HG02840 (cell line): ENCODE results near the gene NOD1.
"Not testable (repeated sequence)": the region's sequence is repeated elsewhere in the genome, so short reads cannot be mapped to it uniquely, and the experiment has no call there.

ENCODE experiments used
- ATAC-seq: cut with Tn5 transposase; IDR thresholded peaks from one replicate; pipeline ENCODE4 v1.9.1; 2021; ENCODE audit warnings: mild to moderate bottlenecking, moderate library complexity, moderate number of reproducible peaks; ENCODE audit not compliant: unreplicated experiment, low FRiP score

The NOD1 gene

DNA sequence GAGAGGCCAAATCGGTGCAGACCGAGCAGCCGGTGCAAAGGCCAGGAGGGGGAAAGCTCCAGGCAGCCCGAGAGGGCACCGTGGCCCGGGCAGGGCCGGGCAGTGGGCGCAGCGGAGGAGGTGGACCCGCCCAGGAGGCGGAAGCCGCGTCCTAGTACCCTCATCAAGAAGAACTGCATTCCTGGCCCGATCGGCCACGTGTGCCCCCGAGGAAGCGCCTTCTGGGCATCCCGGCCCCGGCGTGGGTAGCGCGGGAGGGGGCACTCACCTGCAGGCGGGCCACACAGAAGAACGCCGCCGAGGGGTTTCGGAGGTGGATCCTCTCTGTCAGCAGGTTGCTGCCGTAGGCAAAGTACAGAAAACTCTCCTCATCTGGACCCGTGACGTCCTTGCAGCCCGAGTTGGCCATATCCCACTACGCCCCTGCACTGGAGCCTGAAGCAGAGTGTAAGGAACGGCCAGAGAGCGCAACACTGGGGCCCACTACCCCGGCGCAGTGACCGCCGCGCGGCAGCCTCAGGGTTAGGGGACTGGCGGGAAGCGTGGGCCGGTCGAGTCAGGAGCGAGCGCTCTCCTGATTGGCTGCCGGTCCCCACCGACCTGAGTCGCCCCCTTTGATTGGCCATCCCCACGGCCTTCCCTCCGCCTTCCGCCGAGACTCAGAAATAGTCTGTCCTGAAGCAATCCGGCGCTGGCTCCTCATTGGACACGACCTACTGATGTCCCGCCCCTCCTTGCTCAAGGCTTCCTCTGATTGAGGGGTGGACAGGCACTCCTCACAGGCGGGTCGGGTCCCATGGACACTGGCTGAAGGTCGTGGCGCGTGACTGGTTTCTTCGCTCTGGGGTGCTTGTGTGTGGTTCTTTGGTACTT lies 26.0 kb upstream of the NOD1 start, which contains the start of gene GGCT:
Gene GGCT, minus strand, starts transcription at position 529 of the 873 bp plus-strand sequence. Its CDS starts 120 bp downstream, at position 409.
- peak; percentile 99 for ATAC-seq

DNA sequence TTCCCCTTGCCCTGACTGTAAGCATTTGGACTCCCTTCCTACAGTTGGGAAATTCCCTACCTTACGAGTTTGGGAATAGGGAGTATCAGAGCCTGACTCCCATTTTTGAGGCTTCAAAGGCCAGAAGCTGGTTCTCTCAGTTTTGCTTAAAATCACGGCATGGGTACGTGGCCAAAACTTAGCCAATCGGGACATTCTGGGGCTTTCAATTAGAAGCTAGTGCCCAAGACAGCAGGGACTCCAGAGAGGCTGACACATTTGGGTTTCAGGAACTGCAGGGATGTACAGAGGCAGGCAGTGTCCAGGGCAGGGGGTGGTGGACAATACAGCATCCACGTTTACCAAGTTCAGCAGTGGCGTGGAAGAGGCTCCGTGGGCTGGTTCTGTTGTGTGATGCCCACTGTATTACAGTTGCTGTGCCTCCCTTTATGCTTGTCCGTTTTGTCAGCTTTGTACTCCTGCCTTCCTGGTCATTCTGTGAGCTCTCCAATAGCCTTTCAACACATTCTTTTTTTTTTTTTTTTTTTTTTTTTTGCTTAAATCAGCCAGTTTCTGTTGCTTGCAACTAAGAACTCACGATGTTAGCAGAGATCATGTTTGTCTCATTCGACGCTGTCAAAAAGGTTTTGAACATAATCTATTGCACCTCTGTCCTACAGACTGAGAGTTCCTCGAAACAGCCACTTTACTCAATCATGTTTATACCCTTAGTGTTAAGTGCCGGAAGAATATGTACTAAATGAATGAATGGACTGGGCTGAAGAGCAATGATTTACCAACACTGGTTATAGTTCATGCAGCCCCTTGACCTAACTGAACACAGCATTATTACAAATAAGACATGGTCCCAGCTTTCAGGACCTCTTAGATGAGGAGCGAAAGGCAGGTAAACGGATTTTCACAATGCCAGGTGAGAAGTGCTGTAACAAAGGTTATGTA lies 25.0 kb upstream of the NOD1 start:
- ATAC-seq: no peak

DNA sequence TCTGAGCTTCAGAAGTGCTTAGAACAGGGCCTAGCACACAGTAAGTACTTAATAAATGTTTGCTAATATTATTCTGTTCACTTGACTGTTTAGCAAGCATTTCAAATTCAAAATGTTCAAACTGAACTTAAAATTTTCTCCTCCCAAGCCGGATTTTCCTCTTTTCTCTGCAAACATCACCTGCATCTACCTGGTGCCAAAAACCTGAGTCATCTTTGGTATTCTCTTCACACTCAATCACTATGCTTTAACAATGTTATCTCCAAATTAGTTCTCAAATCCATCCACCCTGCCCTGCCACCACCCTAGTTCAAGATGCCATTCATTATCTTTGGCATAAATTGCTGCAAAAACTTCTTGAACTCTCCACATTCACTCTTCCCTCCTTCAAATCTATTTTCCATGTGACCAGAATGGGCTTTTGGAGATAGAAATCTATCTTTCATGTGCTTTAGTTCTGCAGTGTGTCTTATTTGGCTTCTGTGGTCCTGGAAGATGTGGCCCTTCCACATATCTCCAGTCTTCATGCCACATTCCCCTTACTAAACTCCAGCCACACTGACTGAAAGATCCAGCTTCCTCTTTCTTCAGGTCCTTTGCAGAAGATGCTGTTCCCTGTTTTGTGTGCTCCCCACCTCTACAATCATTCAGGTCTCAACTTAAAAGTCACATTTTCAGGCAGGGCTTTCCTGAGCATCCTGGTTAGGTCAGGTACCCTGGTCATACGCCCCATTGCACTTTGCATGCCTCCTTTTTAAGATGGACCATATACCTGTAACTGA lies 24.1 kb upstream of the NOD1 start:
- no peak for ATAC-seq

DNA sequence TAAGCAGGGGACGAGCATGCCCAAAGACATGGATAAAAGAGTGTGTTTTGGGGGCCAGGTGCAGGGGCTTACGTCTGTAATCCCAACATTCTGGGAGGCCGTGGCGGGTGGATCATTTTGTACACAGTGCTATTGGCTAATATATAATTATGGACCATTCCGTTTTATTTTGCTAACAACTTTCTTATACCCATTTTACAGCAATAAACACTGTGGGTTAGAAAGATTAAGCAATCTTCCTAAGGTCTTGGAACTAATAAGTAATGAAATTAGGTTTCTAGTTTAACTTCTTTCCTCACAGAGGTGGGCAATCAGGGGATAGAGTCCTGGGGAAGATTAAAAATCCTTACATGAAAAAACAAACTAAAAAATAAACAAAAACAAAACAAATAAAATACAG lies 22.7 kb upstream of the NOD1 start:
- ATAC-seq: no peak

DNA sequence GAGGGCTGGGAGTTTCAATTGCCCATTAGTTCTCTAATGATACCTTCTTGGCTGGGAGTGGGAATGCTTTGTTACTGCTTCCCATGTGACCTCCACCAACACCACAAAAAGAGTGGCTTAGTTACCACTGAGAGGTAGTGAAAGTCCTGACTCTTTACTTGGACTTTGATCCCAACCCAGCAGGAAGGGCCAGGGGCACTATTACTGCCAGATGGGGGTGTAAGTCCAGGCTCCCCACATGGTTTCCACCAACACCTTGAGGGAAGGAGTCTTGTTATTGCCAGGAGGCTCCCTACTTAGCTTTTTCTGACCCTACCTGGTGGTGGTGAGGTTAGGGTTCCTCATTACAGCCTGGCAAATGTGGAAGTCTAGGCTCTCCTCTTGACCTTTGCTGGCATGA lies 14.6 kb upstream of the NOD1 start:
- no peak for ATAC-seq

DNA sequence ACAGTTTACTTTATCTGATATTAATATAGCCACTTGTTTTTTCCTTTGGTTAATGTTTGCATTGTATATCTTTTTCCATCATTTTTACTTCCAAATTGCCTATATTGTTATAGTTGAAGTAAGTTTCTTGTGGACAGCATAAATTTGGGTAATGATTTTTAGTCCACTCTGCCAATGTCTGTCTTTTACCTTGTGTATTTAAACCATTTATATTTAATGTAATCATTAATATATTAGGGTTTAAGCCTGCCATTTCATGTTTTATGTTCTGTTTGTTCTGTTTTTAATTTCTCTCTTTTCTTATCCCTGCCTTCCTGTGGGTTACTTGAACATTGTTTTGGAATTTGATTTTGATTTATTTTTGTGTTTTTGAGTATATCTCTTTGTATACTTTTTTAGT lies 12.8 kb upstream of the NOD1 start:
- ATAC-seq: no peak

DNA sequence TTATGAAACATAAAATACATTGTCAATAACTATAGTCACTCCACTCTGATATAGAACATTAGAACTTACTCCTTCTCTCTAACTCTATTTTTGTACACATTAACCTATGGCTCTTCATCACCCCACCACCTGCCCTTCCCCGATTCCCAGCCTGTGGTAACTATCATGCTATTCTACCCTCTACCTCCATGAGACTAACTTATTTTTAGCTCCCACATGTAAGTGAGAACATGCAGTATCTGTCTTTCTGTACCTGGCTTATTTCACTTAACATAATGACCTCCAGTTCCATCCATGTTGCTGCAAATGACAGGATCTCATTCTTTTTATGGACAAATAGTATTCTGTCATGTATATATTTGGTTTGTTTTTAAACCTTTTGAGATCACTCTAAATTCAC lies 8.8 kb upstream of the NOD1 start:
- ATAC-seq: no peak

DNA sequence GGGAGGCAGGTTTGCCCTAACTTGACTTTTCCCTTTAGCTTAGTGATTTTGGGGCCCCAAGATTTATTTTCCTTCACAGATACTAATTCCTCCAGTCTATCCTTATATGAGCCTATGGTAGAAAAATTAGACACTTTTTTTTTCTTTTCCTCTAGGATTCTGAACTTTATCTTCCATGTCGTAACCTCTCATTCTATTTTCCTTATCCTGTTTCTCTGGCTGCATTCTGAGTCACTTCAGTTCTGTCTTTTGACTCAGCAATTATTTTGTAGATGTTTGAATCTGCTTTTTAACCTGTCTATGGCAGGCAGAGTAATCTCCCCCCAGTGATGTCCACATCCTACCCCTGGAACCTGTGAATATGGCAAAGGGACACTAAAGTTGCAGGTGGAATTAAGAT lies 7.1 kb upstream of the NOD1 start:
- no peak for ATAC-seq

DNA sequence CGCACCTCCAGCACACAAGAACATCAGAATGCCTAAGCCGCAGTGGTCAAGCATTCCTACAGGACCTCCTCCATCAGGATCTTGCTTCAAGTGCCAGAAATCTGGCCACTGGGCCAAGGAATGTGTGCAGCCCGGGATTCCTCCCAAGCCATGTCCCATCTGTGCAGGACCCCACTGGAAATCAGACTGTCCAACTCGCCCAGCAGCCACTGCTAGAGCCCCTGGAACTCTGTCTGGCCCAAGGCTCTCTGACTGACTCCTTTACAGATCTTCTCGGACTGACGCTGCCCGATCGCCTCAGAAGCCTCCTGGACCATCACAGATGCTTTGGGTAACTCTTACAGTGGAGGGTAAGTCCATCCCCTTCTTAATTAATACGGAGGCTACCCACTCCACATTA lies 2.8 kb upstream of the NOD1 start:
- not testable (repeated sequence) for ATAC-seq

DNA sequence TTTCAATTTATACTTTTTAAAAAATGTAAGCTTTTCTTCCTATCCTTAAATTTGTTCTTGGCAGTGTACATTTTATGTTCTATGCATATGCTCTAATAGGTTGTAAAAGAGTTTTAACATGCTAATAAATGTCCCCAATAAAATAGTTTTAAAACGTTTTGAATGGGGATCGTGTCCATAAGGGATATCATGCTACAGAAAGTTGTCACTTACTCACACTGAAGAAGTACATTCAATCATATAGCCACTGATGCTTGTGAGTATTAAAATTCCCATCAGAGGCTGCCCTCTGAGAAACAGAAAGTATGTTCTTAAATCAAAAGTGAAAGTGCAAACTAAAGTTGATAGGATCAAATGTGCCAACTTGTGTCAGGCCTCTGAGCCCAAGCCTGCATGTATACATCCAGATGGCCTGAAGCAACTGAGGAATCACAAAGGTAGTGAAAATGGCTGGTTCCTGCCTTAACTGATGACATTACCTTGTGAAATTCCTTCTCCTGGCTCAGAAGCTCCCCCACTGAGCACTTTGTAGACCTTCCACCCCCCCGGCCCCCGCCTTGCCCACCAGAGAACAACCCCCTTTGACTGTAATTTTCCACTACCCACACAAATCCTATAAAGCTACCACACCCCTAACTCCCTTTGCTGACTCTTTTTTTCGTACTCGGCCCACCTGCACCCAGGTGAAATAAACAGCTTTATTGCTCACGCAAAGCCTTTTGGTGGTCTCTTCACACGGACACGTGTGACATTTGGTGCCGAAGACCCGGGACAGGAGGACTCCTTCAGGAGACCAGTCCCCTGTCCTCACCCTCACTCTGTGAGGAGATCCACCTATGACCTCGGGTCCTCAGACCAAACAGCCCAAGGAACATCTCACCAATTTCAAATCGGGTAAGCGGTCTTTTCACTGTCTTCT lies 877 bp upstream of the NOD1 start:
- no peak for ATAC-seq

DNA sequence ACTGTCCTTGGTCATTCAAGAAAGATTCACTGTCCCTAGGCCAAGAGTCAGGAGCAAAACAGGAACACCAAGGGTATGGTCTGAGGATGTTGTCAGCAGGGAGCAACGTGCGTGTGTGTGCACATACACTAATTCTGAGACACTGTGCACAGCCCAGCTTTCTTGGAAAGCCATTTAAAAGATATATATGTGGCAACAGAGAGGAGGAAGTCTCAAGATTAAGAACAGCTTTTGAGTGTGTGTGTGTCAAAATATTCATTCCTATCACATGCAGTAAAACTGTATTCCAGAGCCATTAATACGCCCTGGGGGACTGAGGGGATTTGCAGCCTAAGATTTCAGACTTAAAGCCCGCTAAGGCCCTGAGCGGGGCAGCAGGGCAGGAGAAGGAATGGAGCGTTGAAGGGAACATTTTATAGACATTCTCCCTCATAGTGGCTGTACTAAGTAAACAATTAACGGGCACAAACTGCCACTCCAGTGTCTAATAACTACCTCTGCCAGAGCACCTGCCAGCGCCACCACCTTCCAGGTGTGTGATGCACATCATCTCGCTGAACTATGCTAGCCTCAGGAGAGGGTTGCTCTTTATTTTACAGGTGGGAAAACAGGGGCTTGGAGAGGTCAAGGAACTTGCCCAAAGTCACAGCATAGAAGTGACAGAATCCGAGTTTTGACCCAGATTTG lies 2.0 kb downstream of the NOD1 start:
- ATAC-seq: no peak

DNA sequence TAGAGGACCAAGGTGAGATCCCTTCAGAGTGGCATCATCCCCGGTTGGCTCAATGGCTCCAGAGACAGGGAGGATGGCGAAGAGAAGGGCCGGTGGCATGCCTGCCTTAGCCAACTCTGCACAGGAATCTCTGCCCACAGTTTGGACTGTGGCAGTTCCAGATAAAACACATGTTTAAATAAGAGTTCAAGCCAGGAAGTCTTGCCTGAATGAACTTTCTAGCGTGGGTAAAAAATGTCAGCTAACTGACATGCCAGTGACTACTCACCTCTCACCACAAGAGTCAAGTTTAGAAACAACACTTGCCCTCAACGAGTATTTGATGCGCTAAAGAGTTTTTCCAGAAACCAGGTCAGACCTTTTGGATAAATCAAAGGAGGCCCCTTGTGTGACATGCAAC lies 3.0 kb downstream of the NOD1 start:
- ATAC-seq: no peak

DNA sequence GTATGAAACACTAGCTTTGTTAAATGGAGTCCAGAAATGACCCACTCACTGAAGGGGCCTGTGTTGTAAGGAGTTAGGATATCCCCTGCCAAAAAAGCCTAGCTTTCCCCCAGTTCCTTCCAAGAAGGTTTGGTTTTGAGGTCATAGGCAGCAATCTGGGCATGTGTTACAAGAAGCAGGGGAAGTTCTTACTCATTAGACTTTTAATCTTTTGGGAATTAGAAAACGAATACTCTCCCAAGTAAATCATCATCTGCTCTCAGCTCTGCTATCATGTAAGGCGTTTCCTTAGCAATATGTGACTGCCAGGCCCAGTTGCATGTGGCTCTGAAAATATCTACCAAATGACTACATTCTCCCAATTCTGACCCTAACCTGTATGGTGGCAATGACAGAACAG lies 3.7 kb downstream of the NOD1 start:
- no peak for ATAC-seq

DNA sequence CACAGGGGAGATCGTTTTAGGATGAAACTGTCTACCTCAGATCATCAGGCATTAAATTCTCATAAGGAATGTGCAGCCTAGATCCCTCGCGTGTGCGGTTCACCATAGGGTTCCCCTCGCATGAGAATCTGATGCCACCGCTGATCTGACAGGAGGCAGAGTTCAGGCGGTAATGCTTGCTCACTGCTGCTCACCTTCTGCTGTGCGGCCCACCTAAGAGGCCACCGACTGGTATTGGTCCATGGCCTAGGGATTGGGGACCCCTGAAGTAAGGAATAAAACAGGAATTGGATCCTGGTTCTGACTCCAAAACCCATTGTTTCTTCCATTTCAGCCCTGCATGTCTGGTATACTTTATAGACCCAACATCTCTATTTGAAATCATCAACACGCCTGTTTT lies 4.1 kb downstream of the NOD1 start:
- ATAC-seq: no peak

DNA sequence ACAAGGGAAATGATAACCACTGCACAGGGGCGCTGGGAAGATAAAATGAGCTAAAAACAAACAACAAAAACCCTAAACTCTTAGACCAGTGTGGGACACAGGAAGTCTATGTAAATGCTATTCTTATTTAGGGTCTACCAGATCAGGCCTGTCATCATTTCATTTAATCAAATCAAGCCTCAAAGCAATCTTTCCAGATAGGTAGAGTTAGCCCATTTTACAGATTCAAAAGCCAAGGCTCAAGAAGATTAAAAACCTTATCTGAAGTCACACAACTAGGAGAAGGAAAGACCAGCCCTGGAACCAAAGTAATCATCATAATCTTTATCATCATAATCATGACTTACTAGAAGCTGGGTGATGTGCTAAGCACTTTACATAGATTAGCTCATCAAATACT lies 4.7 kb downstream of the NOD1 start:
- no peak for ATAC-seq

DNA sequence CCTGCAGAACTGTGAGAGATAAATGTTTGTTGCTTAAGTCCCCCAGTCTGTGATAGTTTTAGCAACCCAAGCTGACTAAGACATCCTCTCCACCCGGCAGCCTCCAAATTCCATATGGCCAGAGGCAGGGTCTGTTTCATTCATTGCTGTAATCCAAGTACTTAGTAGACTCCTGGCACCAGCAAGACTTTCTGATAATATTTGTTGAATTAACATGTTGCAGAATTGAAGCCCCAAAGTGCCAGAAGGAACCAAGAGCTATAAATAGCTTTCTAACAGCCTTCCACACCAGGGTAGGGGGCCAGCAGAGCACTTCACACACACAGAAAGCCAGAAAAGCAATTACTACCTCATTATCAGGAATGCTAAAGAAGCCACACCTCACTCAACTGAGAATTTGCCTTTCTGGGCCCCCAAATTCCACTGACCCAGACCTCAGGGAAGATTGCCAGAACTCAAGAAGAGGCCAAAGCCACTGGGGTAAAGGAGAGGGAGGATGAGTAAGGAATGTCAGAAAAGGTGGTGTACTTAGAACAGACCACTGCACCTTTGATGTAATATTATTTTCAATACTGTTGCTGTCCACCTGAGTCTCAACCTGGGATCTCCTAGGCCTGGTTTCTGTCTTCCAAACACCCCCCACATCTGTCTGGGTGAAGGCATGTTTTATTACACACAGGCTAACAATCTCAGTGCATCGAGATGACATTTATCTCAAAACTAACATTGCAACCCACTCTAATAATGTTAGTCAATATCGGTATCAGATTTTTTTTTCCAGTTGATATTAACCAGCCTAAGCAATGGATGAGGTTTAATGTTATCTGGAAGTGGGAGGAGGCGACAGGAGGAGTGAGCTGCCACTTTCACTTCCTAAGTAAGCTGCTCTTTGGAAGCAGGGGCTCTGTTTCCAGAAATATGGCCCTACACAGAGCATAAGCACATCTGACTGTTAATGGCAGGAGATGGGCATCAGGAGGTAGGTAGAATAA lies 5.5 kb downstream of the NOD1 start:
- ATAC-seq: no peak

DNA sequence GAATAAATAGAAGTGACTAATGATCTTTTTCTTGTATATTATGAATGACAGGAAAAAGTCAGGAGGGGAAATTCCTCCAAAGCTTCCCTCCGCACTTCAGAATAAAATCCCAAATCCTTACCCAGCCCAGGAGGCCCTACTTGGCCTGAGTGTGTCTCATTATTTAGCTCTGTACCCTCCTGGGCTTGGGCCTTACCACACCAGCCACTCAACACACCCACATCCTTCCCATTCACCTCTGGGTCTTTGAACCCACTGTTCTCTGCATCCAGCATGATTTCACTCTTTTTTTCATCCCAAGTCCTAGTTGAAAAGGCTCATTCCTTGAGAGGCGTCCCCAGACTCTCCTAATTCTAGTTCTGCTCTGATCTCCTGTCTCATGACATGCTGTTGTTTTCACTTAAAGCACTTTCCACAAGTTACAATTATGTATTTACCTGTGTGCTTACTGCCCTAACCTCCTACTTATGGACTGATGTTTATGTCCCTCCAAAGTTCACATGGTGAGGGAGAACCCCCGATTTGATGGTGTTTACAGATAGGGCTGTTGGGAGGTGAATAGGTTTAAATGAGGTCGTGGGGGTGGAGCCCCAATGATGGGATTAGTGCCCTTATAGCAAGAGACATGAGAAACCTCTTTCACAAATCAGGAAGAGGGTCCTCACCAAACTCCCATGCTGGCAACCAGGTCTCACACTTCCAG lies 6.4 kb downstream of the NOD1 start:
- no peak for ATAC-seq
